Activated CD8-positive, alpha-beta T cell treated with anti-CD3 and anti-CD28 coated beads, Interleukin-2, amount 10 ng/mL, durations not matched to agents 7 days and 5 days (primary cell): Measurements from ENCODE around the gene C3orf22. TPM values are rescaled to one million over a fixed set of nuclear protein-coding genes. Genes with fewer than 3 reads are reported as not detected.

ENCODE experiments used
- ATAC-seq: fragments of 150-1000 bp; cut with Tn5 transposase; one replicate; pipeline ENCODE4 v1.10.0; 2021; ENCODE audit warnings: moderate library complexity
- CTCF ChIA-PET: fragments of 350-600 bp; sonication (Branson Sonifier 250); formaldehyde crosslinking; loops from one replicate; lab custom pipeline; 2021; ENCODE audit warnings: antibody characterized with exemption; lab: Charles Lee
- POLR2A ChIA-PET: fragments of 350-600 bp; sonication (Branson Sonifier 250); formaldehyde crosslinking; loops from one replicate; lab custom pipeline; 2021; ENCODE audit warnings: antibody characterized with exemption; lab: Charles Lee
- DNase-seq: peaks from one replicate; pipeline ENCODE4 v3.0.0-alpha.2; 2020
- H3K27ac Mint-ChIP-seq: one replicate; pipeline ENCODE4 v1.8.0; 2021; ENCODE audit warnings: mild to moderate bottlenecking, mixed read lengths
- H3K27me3 Mint-ChIP-seq: one replicate; pipeline ENCODE4 v1.8.0; 2021; ENCODE audit warnings: low read depth, mixed read lengths
- H3K36me3 Mint-ChIP-seq: one replicate; pipeline ENCODE4 v1.8.0; 2021; ENCODE audit warnings: low read depth, mixed read lengths
- H3K4me1 Mint-ChIP-seq: one replicate; pipeline ENCODE4 v1.8.0; 2021; ENCODE audit warnings: low read depth, mixed read lengths
- H3K4me3 Mint-ChIP-seq: one replicate; pipeline ENCODE4 v1.8.0; 2021; ENCODE audit warnings: mild to moderate bottlenecking, mixed read lengths
- H3K9me3 Mint-ChIP-seq: one replicate; pipeline ENCODE4 v1.8.0; 2022; ENCODE audit warnings: mixed read lengths; ENCODE audit not compliant: insufficient read depth
- total RNA-seq, 2 experiments: library from RNA; stranded (reverse); gene quantifications; one replicate each; pipeline ENCODE4 v1.2.3, GENCODE V29; 2021

The C3orf22 gene
- total RNA-seq, 2 experiments from 2014 or later: not detected

DNA sequence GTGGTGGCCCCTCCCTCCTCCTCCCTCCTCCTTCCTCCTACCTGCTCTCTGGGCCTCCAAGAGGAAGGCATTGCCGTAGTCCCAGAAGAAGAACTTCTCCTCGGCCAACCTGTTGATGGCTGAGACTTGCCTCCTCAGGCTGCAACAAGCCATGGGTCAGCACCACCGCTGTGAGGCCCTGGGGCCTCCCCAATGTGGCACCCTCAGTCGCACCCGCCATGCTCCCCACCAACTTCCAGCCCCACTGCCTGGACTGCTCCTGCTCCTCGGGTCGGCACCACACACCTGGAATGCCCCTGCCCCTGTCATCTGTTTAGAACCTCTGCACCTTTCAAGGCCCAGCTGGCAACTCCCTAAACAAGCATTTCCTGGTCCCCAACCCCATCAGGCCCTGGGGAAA is 58.7 kb downstream of the C3orf22 start:
- peaks cover 14% of the 10 kb centered on the region for H3K4me1 Mint-ChIP-seq
- peaks cover 2% of the 10 kb centered on the region for H3K27me3 Mint-ChIP-seq
- DNase-seq: no peak

More for the DNA sequence above, 58.7 kb downstream of the C3orf22 start:
- no peak for ATAC-seq
- H3K4me3 Mint-ChIP-seq: no peak overlapping the region
- POLR2A ChIA-PET: no interaction called here
- H3K9me3 Mint-ChIP-seq: no peaks in the 10 kb centered on the region
- no peak overlapping the region for H3K27ac Mint-ChIP-seq
- H3K36me3 Mint-ChIP-seq: no peaks in the 10 kb centered on the region
- CTCF ChIA-PET: no interaction called here

Other genes with a start within 250 kb of the C3orf22 start
- gene KLF15, start 201.5 kb downstream of the C3orf22 start, total RNA-seq: not detected
- not detected for gene CFAP100, start 164.0 kb downstream of the C3orf22 start, total RNA-seq
- gene ZXDC, start 83.0 kb downstream of the C3orf22 start, total RNA-seq: 10 to 100 TPM; 26.6 to 27.3 TPM
- gene UROC1, start 41.2 kb downstream of the C3orf22 start, total RNA-seq: under 1 TPM in 1 of 2 experiments, not detected in 1; 0.13 TPM
- gene CHST13, start 34.8 kb downstream of the C3orf22 start, total RNA-seq: not detected
- 1 to 10 TPM; 1.0 to 1.3 TPM for gene TXNRD3, start 96.2 kb upstream of the C3orf22 start, total RNA-seq
- gene CHCHD6, start 145.3 kb upstream of the C3orf22 start, total RNA-seq: 1 to 10 TPM; 5.1 to 6.2 TPM